Right cardiac atrium (tissue), 5 donors: ENCODE data around the gene NAAA. TPM values are rescaled to one million over a fixed set of nuclear protein-coding genes. Genes with fewer than 3 reads are reported as not detected.
"Not testable (repeated sequence)": the region's sequence is repeated elsewhere in the genome, so short reads cannot be mapped to it uniquely, and the experiment has no call there.

Source experiments
- ATAC-seq, 2 donors: fragments of 200-7000 bp; cut with Tn5 transposase; one replicate each; pipeline versions ENCODE4 v1.8.0 to v1.9.1; 2020; ENCODE audit warnings: moderate library complexity in 2 of 2, mild to moderate bottlenecking in 1 of 2
- DNase-seq, 3 donors: peaks; one replicate each; pipeline ENCODE4 v3.0.0-alpha.2; 2020
- H3K27ac ChIP-seq: one replicate; pipeline ENCODE4 v1.5.1; 2013; ENCODE audit warnings: mild to moderate bottlenecking, low read length, control low read depth, moderate library complexity
- H3K27me3 ChIP-seq: one replicate; pipeline ENCODE4 v1.6.1; 2013; ENCODE audit not compliant: control insufficient read depth, insufficient read depth
- H3K4me1 ChIP-seq: one replicate; pipeline ENCODE4 v1.6.1; 2013; ENCODE audit warnings: low read length; ENCODE audit not compliant: control insufficient read depth, insufficient read depth
- H3K4me3 ChIP-seq: one replicate; pipeline ENCODE4 v1.5.1; 2013; ENCODE audit warnings: low read length, control low read depth
- H3K9me3 ChIP-seq: one replicate; pipeline ENCODE4 v1.6.1; 2013; ENCODE audit warnings: low read length; ENCODE audit not compliant: control insufficient read depth
- WGBS: extraction: QIAGEN DNeasy Blood & Tissue Kit; methylation state at CpG from one replicate; pipeline ENCODE4 v1.1.7; 2013; 5-methylcytosine and 5-hydroxymethylcytosine counted together
- intact Hi-C, 4 donors: fragments of 100-400 bp; cut with DNase I; formaldehyde crosslinking; loops; one replicate each; pipeline versions ENCODE4 v1.11.0 to v1.14.0; 2022 to 2023
- polyA plus RNA-seq: library from polyadenylated mRNA; stranded (reverse); fragments of 200-250 nt; gene quantifications from one replicate; pipeline ENCODE4 v1.2.3, GENCODE V29; 2013
- total RNA-seq, 4 donors: library from RNA; stranded (reverse); fragmentation: NEBNext Ultra II Directional; extraction: Animal tissue kit (Norgen Biotek cat#: 25700); gene quantifications; one replicate each; pipeline ENCODE4 v1.2.1, GENCODE V29; 2021
- donor health status: healthy with polysubstance abuse.
- donor health status: DM: no; HTN: yes; CAD: no.
- donor health status: DM: no; HTN: no; CAD: no.
- donor health status: DM: no; HTN: yes; CAD: no; lungs with severe emphysema.
- donor health status: DM: yes; HTN: yes; CAD: no.

Gene NAAA
- total and polyA plus RNA-seq, 5 donors: 12.7 to 18.4 (median 16.2) TPM

DNA sequence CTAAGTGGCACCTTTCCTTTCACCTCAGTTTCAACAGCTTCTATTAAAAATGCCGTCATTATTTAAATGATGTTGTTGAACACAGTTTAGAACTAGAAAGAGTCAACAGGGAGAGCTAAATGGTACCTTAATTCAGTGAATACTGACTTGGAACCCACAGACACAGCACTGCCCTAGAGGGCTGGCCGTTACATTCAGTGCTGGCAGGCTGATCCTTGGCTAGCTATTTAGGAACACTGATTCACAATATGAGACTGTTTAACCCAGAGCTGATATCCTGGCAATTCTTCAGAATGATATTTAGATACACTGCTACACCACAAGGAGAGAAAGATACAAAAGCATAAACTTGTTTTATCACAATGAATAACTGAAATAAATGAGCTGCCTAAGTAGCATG, 12.7 kb upstream of the NAAA start:
- DNase-seq: no peak
- no peak overlapping the region for H3K4me3 ChIP-seq
- WGBS: 66% methylated on average over 2 of the region's 2 CpGs
- no peak overlapping the region for H3K27ac ChIP-seq
- H3K4me1 ChIP-seq: no peaks in the 10 kb centered on the region
- intact Hi-C loops: loop anchor here in 1 of 4 donors (10.0 kb wide), 1 partner anchor 149 kb away; no protein-coding TSS in a partner anchor
- H3K9me3 ChIP-seq: no peaks in the 10 kb centered on the region
- no peaks in the 10 kb centered on the region for H3K27me3 ChIP-seq
- ATAC-seq: no peak

DNA sequence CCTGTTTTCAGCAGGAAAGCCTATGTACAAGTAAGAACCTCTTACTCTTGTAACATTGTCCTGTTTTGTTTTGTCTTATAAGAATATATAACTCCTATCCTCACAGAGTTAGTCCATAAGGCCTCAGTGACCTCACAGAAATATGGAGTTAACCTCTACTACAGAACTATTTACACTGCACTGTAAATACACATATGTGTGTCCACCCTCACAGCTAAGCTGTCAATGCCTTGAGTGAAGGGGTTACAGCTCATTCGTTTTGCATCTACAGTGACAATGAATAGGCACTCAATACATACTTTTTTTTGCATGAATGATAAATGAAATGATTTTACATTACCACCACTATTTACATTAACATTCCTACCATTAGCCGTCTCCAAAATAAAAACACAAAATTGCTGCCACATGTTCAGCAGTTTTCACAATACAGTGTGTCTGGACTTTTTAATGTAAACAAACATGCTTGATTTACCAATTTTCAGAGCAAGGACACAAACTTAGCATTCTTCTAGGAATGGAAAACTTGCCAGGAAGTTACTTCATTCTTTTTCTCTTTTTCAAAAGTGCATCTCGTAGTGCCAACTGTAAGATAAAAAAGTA, 9.5 kb upstream of the NAAA start:
- Histone ChIP-seq H3K9me3 (no peaks in the 10 kb centered on the region), H3K4me1 (no peaks in the 10 kb centered on the region), H3K27me3 (no peaks in the 10 kb centered on the region), H3K4me3 (no peak overlapping the region), H3K27ac (no peak overlapping the region)
- ATAC-seq: no peak
- intact Hi-C loops: loop anchor here in 1 of 4 donors (10.0 kb wide), 1 partner anchor 146 kb away; no protein-coding TSS in a partner anchor
- no peak for DNase-seq
- 71% methylated on average over 3 of the region's 3 CpGs for WGBS

DNA sequence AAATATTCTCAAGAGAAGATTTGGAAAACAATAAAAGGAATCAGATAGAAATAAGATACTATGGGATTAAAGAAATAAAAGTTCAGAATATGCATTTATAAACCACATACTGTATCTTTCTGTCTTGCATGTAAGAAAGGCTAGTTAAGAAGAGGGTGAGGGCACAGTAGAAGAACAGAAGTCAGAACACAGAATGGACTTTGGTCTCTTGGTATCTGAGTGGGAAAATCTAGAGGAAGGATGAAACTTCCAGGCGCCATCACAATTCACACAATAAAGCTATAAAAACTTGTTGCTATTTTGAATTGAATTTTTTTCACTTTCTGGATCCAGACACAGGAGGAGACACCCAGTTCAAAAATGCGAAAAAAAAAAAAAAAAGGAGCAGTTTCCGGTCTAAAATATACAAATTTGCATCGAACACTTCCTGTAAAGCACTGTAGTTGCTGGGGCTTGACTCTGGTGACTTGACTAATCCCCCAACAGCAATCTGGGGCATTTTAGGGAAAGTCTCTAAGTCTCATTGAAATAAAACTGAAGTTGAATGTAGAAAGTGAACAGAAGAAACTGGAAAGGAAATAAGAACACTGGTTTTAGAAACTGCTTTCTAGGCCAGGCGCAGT, 8.1 kb upstream of the NAAA start:
- WGBS: 76% methylated on average over 5 of the region's 5 CpGs
- ATAC-seq: no peak
- intact Hi-C loops: no loop called here

GRCh38 chr4:75939890-75940691, 722 bp downstream of the NAAA start:
- Histone ChIP-seq H3K4me3 (peak overlapping the region; percentile 77), H3K27ac (peak overlapping the region; percentile 14), H3K9me3 (no peaks in the 10 kb centered on the region), H3K27me3 (no peaks in the 10 kb centered on the region), H3K4me1 (no peaks in the 10 kb centered on the region)
- DNase-seq (peak; percentile 83 to 93 (median 93)), ATAC-seq (peak; percentile 91 to 94)
- intact Hi-C loops: no loop called here
- under 1% methylated on average over 67 of the region's 67 CpGs for WGBS

More for the DNA sequence above, 8.1 kb upstream of the NAAA start:
- Histone ChIP-seq H3K27ac (no peak overlapping the region), H3K4me1 (no peaks in the 10 kb centered on the region), H3K9me3 (no peaks in the 10 kb centered on the region), H3K27me3 (no peaks in the 10 kb centered on the region), H3K4me3 (no peak overlapping the region)
- no peak for DNase-seq

GRCh38 chr4:75935628-75936027, 5.2 kb downstream of the NAAA start:
- Histone ChIP-seq H3K27ac (no peak overlapping the region), H3K4me1 (no peaks in the 10 kb centered on the region), H3K9me3 (no peaks in the 10 kb centered on the region), H3K4me3 (no peak overlapping the region), H3K27me3 (no peaks in the 10 kb centered on the region)
- intact Hi-C loops: no loop called here
- 90% methylated on average over 1 of the region's 1 CpG for WGBS
- DNase-seq: no peak
- no peak for ATAC-seq

DNA sequence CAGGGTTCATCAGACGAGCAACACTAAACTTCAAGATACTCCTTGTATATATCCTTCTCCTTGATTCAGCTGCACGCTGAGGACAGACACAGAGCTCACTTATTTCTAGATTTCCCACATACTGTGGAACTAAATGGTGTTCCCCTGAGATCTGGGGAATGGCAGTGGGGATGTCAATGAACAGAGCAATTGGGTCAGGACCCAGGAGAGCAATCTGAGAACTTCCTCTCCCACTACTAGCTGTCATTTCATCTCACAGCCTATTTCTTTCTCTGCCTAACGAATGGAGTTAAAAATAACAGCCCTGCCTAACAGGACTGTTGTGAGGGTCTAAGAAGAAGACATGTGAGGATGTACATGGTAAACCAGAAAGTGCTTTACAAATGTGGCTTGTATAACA, 10.7 kb downstream of the NAAA start:
- DNase-seq (no peak), ATAC-seq (no peak)
- Histone ChIP-seq H3K27ac (no peak overlapping the region), H3K4me3 (no peak overlapping the region), H3K27me3 (no peaks in the 10 kb centered on the region), H3K4me1 (no peaks in the 10 kb centered on the region), H3K9me3 (no peaks in the 10 kb centered on the region)
- 80% methylated on average over 3 of the region's 3 CpGs for WGBS
- intact Hi-C loops: no loop called here

- ATAC-seq, H3K27ac ChIP-seq, H3K4me1 ChIP-seq, DNase-seq, H3K9me3 ChIP-seq, H3K4me3 ChIP-seq, H3K27me3 ChIP-seq, intact Hi-C loops: not testable (repeated sequence)
- 94% methylated on average over 11 of the region's 11 CpGs for WGBS
These were observed 15.9 kb downstream of the NAAA start for GRCh38 chr4:75924916-75925315.

DNA sequence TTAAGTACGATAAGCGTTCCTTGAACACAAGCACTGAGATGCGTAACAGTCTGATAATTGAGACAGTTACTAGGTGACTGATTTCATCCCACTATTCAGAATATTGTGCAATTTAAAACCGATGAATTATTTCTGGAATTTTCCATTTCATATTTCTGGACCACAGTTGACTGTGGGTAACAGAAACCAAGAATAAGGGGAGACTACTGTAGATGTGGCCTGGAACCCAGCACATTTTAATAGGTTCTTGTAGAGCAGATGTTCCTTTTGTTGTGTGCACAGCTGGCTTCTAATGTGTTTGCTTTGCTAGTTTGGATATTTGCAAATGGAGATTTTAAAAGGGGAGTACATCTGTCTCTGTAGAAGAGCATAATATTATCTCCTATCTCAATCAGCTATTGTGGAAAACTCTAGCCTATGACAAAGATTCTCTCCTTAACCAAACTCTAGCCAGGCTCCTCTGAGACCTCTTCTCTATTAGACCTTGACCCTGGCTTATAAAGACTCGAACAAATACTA, 16.4 kb downstream of the NAAA start:
- intact Hi-C loops: no loop called here
- ATAC-seq: no peak

GRCh38 chr4:75922588-75922987, 18.2 kb downstream of the NAAA start:
- 68% methylated on average over 1 of the region's 1 CpG for WGBS
- H3K4me3 ChIP-seq: no peak overlapping the region
- no peak overlapping the region for H3K27ac ChIP-seq
- no peaks in the 10 kb centered on the region for H3K9me3 ChIP-seq
- ATAC-seq: no peak
- intact Hi-C loops: no loop called here
- H3K27me3 ChIP-seq: no peaks in the 10 kb centered on the region
- no peaks in the 10 kb centered on the region for H3K4me1 ChIP-seq
- DNase-seq: no peak

More for the DNA sequence above, 16.4 kb downstream of the NAAA start:
- H3K27ac ChIP-seq: no peak overlapping the region
- H3K27me3 ChIP-seq: no peaks in the 10 kb centered on the region
- H3K9me3 ChIP-seq: no peaks in the 10 kb centered on the region
- H3K4me1 ChIP-seq: no peaks in the 10 kb centered on the region
- 94% methylated on average over 5 of the region's 5 CpGs for WGBS
- no peak for DNase-seq
- H3K4me3 ChIP-seq: no peak overlapping the region

DNA sequence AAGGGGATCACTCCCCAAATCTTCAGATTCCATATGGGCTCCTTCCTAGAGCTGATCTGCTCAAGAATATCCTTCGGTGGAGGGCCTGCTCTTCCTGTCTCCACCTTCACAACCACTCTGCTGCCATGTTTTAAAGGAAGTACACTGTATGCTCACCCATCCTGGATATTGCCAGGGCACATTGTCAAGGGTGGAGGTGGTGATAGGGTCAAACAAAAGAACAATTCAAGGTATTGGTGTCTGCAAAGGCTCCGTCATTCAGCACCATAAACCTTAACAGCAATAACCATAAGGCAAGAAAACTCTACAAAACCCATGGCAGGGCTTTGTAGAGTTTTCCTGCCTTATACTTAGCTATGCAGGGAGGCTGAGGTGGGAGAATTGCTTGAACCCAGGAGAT, 18.9 kb downstream of the NAAA start:
- intact Hi-C loops: no loop called here
- no peak for ATAC-seq
- 96% methylated on average over 2 of the region's 2 CpGs for WGBS
- Histone ChIP-seq H3K4me1 (no peaks in the 10 kb centered on the region), H3K4me3 (no peak overlapping the region), H3K9me3 (no peaks in the 10 kb centered on the region), H3K27ac (no peak overlapping the region), H3K27me3 (no peaks in the 10 kb centered on the region)
- no peak for DNase-seq

DNA sequence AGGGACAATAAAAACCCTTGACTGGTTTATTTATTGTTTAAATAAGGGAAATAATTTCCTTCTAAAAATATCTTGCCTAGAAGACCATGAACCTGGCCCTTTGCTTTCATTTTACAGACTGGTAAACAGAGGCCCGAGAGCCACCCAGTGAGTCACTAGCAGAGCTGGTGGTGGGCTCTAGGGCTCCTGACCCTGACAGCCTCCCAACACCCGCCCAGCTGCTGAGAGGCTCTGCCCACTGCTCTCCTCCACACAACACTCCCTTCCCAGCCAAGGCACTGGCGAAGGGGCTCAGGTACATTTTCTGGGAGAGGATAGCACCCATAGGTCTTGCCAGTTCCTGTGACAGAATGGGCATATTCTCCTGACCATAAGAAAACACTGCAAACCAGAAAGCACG, 20.5 kb downstream of the NAAA start:
- ATAC-seq (no peak), DNase-seq (peak in 1 of 3 donors; percentile 50)
- WGBS: 96% methylated on average over 4 of the region's 4 CpGs
- Histone ChIP-seq H3K4me3 (no peak overlapping the region), H3K9me3 (no peaks in the 10 kb centered on the region), H3K27ac (no peak overlapping the region), H3K27me3 (no peaks in the 10 kb centered on the region), H3K4me1 (no peaks in the 10 kb centered on the region)
- intact Hi-C loops: no loop called here
